ENCODE measurements around the gene DAGLA.
"Not testable (repeated sequence)": the region's sequence is repeated elsewhere in the genome, so short reads cannot be mapped to it uniquely, and the experiment has no call there.

Gene DAGLA

DNA sequence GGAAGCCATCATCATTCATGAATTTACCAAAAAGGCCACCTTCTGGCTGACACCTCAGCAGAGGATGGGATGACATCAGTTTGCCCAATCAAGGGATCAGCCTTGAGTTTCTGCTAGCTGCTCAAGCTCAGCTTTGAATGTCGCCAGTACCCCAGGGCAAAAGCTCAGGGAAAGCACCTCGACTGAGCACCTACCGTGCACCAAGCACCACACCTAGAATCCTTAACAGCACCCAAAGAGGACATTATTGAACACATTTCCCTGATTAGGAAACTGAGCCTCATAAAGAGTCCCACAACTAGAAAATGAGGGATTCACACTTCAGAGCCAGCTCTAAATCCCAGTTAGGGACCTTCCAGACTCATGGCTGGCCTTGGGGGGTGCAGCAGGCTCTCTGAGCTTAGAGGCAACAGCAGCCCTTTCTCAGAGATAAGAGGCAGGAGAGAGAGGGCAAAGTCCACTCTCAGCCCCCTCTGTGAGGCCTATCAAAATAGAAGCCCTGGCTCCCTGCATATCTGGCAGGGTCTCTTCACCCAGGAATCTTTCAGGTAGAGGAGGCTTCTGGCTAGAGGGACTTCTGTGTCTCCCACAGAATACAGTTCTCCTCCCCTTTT lies 13.4 kb upstream of the DAGLA start:
- DNase-seq (ENCODE audit: low read depth): no peak

DNA sequence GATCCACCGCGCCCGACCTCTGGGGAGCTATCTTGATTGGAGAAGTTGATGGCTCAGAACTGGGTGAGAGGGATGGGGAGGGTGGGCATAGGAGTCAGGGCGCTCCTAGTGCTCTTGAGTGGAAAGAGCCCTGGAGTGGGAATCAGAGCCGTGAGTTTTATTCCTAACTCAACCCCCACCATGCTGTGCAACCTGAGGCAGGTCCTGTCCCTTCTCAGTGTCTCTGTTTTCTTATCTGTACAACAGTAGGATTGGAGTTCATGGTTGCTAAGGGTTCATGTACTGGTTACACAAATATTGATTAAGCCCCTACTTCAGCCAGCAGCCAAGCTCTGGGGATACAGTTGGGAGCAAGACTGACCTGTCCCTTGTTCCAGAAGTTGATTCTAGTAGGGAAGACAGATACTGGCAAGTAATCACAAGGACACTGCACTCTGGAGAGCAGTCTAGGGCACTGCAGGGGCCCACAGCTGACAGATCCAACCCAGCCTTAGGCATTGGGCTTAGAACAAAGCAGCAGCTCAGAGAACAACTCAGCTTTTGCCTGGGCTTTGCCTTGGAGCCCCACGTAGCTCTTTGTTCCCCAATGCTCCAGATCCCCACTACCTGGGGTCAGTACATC lies 12.4 kb upstream of the DAGLA start:
- DNase-seq (ENCODE audit: low read depth): no peak

DNA sequence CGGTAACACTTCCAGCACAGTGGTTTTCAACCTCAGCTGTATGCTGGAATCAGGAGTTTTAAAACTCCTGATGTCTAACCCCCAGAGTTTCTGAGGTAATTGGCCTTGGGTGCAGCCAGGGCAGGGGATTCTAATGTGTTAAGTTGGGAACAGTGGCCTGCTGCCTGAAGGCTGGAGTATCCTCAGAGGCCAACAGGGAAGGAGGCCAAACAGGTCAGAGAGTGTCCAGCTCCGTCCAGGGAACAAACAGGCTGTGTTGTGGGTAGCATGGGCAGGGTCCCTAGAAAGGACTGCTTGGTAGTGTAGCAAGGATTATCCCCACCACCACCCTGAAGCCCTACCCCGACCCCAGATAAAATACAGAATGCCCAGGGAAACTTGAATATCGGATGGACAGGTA lies 10.8 kb upstream of the DAGLA start:
- DNase-seq (ENCODE audit: low read depth): no peak

DNA sequence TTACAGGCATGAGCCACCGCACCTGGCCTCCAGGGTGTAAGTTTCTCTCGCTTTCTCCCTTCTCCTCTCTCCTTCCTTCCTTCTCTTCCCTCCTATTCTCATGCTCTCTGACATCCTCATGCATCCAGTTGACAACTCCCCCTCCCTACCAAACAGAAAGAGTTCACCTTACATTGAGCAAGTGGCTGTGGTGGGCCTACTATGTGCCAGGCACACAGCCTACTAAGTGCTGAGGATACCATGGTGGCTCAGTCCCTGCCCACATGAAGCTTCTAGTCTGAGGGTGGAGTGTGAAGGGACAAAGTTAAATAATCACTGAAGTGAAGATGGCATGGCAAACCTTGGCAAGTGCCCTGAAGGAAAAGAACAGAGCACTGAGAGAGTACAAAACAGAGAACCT lies 9.6 kb upstream of the DAGLA start:
- no peak for DNase-seq (ENCODE audit: low read depth)

DNA sequence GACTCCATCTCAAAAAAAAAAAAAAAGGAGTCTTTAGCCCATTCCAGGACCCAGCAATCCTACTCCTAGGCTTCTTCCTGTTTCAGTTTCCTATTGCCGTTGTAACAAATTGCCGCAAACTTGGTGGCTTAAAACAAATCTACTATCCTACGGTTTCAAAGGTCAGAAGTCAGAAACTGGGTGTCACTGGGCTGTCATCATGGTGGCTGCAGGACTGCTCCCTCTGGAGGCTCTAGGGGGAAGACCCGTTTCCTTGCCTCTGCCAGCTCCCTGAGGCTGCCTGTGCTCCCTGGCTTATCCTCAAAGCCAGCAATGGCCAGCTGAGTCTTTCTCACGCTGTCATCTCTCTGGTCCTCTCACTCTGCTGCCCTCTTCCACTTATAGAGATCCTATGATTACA lies 8.7 kb upstream of the DAGLA start:
- DNase-seq (ENCODE audit: low read depth): no peak

DNA sequence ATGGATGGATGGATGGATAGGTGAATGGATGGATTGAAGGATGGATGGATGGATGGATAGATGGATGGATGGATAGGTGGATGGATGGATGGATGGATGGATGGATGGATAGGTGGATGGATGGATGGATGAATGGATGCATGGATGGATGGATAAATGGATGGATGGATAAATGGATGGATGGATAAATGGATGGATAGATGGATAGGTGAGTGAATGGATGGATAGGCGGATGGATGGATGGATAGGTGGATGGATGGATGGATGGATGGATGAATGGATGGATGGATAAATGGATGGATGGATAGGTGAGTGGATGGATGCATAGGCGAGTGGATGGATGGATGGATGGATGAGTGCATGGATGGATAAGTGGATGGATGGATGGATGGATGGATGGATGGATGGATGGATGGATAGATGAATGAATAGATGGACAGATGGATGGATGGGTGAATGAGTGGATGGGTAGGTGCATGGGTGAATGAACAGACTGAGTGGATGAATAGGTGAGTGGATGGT lies 6.2 kb upstream of the DAGLA start:
- DNase-seq (ENCODE audit: low read depth): not testable (repeated sequence)

DNA sequence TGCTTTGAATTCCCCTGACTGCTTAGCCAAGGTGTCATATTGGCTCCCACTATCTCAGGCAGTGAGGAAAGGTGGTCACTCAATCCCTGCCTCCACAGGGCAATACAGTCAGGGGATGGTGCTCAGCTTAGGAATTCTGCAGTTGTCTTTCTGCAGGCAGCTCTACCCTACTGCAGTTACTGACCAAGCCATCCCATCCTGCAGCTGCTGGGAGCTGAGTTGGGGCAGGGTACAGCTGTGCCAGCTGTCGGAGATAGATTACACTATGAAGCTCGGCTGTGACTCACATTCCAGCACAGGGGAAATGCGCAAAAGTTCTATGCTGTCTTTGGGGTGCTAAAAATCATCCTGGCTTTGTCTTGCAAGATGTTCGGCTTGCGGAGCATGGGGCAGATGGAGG lies 4.4 kb upstream of the DAGLA start:
- no peak for DNase-seq (ENCODE audit: low read depth)

DNA sequence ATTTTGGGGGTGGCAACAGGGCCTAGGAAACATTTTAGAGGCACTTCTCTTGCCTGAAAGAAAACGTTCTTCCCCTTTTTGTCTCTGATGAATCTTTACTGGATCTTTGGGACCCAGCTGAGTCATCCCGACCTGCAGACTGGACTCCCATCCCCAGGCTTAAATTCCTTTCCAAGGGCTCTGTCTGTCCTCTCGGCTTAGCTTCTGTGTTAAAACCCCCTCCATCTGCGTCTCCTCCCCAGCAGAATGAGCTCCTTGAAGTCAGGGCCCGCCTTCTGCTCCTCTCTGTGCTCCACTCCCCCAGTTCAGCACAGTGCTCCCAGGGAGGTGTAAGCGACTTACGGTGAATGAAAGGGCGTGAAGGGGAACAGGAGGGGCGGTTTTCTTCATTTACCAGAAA lies 895 bp upstream of the DAGLA start:
- DNase-seq (ENCODE audit: low read depth): no peak

DNA sequence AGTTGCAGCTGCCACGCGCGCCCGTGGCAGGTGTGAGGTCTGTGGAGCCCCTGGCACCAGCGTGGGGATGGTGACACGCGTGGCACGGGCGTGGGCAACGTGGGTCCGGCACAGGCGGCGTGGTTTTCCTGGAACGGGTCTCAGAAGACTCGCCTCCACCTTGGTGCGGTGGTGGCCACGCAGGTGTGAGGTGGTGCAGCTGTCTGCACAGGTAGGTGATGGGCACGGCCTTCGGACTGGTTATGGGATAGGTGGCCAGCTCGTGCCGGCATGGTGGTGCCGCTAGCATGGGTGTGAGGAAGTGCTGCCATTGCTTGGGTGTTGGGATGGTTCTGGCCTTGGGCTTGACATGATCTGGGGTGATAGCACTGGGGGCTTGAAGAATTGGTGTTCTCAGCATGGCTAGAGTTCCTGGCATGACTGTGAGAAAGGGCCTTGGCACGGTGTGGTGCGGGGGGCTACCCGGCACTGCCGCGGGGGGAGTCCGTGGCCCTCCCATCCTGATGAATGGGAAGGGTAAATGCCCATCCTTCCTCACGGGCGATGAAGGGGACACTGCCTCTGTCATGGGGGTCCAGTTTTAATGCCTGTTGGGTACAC lies 531 bp downstream of the DAGLA start:
- no peak for DNase-seq (ENCODE audit: low read depth)

DNA sequence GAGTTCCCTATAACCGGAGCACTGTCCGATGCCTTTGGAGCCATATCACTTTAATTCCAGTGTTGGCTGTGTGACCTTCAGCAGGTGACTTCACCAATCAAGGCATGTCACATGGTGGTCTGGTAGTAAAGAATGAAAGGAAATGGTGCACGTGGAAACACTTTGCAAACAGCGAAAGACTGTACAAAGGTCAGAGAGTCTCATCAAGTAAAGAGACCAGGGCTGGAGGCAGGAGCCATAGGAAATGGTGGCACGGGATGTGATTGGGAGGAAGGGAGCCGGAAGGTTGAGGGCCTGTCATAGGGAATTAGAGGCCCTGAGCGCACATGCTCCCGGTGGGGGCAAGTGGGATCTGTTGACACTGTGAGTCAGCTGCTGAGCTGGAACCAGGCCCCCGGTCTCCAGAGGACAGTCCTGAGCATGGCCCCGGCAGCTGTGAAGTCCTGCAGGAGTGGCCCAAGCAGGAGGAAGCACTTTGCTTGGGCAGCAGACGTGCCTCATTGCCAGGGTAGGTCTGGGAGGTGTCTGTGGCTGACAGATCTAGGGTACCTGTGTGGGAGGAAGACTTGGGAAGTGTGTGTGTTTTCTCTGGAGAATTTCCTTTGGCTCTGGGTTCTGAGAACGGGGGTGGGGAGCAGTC lies 2.0 kb downstream of the DAGLA start:
- DNase-seq (ENCODE audit: low read depth): no peak

DNA sequence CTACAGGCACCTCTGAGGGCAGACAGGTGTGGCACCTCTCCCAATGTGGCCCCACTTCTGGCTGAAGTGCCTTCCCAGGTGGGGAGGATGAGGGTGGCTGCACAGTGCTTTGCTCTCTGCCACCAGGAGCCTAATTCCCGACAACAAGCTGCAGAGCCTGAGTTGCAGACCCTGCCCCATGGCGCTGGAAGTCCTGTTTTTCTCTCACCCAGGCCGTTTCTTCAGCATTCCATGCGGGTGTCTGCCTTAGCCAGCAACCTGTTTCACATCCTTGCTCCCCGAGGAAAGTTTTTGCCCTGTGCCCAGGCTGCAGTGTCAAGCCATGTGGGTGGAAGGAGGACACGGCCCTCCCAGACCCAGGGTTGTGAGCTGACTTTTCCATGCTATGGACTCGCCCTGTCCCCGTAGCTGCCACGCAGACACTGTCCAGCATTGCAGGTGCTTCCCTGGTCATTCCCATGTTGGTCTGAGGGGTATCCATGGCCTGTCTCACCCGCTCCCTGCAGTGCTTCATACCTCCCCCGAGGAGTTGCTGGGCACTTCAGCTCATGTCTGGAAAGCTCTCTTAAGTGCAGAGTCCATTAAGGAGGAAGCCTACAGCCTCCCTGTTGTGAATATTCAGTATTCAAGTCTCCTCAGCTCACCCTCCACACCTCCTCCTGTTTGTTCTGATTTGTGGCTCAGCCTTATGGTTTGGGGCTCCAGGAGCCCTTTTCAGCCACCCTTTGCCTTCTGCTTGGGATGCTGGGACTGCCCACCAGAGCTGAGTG lies 2.9 kb downstream of the DAGLA start:
- DNase-seq (ENCODE audit: low read depth): no peak

DNA sequence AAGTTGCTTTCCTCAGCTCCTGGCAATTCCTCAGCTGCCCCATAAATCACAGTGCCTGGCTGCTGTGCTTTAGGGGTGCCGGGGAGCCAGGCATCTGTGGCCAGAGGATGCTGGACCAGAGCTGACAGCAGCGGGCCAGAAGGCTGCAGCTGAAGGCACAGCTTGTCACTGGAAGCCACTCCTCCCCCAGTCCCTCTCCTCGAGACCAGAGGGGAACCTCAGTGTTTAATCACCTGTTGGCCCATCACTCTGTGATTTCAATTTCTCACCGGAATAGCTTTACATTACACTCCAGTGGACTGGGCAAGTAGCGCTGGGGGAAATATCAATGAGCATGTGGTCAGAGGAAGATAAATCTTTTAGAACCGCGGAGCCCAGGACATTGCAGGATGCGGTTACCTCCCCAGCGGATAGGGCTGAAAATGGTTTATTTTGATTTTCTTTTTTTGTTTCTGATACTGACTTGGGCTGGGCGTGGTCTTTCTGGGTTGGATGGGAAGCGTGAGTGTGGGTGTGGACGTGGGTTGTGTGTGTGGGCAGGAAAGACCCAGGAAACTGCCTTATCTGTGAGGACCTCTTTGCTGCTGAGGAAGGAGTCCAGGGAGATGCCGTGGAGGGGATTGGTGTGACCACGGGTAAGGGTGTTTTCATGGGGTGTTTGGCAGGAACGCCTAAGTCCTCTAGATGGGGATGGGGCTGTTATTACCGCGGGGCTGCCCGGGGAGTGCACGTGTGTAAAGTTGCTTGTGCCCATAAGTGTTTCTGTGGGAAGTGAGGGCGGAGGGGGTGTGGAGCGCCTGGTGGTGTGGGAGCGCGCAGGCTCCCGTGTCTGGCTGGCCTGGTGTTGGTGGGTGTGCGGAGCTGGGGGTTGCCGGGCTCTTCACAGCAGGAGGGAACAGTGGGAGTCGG lies 4.0 kb downstream of the DAGLA start:
- DNase-seq (ENCODE audit: low read depth): no peak

DNA sequence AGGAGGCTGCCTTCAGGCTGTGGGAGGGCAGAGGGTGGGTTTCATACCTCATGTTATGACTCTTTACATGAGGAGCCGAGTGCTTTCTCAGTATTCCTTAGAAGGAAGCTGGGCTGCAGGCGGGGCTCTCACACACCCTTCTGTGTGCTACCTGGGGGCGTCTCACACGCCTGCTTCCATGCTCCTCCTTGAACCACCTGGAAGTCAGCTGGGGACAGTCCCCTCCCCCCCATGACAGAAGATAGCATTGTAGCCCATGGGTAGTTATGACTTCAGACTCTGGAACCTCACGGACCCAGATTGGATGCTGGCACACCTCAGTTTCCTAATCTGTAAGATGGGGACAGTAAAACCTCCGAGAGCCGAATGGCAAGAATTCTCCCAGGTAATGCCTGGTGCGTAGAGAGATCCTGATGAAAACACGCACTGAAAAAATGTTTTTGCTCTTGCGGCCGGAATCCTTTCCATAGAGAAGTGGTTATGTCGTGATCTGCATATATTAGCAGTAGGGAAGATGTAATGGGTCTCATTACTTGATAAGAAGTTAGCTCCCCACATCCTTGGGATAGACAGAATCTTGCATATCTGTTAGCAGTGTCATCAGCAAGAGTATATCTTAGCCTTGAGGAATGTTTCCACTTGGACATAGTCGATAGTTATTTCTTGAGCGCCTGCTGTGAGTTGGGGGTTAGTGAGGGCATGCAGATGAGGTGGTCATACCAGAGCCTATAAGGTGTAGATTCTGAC lies 4.9 kb downstream of the DAGLA start:
- DNase-seq (ENCODE audit: low read depth): no peak

DNA sequence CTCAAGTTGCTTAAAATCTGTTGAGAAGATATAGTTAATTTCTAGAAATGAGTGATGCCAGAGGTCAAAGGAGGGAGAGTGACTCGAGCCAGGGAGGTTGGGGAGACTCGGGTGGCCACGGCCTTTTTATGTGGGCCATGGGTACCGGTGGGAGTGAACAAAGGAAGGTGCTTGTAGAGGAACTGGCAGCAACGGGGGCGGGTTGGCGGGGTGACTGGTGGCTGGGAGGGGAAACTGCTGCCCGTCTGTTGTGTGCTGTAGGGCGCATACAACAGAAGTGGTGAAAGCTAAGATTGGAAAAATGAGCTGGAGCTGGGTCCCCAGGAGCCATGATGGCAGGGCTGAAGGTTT lies 5.4 kb downstream of the DAGLA start:
- DNase-seq (ENCODE audit: low read depth): no peak

DNA sequence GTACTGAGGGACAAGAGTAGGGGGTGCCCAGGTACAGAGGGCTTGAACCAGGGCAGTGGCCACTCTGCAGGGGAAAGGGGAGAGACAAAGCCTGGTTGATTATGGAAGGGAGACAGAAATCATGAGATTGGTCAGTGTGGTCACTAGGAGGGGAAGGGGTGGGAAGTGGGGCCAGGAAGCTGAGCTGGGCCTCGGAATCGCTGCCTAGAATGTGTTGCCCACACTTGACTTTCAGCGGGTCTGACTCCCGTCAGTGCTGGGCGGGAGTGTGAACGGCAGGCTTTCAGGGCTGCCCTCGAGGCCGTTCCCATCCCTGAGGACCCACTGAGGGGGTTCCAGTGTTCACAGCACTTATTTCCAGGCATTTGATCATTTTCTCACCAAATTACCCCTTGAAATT lies 5.9 kb downstream of the DAGLA start:
- DNase-seq (ENCODE audit: low read depth): no peak

DNA sequence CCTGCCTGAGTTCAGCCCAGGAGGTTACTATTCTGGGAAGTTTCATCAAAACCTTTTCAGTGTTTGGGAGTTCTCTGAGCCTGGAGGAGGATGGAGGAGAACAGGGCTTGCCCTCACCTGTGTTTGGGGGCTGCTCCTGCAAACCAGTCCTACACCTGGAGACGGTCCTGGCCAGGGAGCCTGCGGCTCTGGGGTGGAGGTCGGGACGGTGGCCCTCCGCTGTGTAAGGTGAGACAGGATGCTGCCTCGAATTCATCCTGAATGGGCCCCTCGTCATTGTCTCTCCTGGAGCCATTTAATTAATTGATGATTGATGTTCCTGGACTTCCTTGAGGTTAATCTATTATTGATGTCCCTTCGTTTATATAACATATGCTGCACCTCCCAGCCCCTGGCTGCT lies 6.3 kb downstream of the DAGLA start:
- no peak for DNase-seq (ENCODE audit: low read depth)

DNA sequence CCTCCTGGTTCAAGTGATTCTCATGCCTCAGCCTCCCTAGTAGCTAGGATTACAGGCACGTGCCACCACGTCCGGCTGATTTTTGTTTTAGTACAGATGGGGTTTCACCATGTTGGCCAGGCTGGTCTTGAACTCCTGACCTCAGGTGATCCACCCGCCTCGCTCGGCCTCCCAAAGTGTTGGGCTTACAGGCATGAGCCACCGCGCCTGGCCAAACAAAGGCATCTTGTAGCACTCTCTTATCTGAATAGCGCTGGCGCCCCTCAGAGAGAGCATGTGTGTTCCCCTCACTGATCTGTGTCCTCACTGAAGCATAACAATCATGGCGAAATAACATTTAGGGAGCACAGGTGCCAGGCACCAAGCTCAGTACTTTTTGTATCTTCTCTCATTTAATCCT lies 7.2 kb downstream of the DAGLA start:
- DNase-seq (ENCODE audit: low read depth): no peak

DNA sequence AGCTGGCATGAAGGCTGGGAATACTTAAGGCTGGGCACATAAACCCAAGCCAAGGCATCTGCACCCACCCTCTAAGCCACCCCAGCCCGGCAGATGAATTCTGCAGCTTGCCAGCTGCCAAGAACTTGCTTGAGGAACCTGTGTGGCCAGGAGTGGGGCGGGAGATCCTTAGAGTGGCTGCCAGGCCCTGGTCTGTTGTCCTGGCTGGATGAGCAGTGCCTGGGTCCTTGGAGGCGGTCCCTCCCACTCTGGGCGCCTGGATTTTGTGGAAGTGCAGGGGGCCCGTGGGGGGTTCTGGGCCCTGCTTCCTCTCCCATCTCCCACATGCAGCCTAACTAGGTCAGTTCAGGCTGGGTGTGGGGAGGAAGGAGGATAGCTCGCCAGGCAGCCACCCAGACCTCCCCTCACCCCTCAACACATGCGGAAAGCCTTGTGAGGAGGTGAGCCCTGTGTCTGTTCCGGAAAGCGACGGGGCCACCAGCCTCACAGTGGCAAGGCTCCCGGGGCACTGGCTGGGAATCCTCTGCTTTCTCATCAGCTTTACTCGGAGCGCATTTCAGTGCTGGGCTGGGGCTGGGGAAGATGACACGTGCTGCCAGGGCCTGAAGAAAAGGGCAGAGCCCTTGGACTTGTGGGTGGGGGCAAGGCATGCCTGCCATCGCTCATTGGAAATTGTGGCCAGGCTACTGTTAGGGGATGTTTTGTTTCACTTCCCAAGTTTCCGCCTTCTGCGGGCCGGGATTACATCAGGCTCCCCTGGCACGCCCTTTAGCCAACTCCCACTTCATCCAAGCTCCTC lies 8.4 kb downstream of the DAGLA start:
- no peak for DNase-seq (ENCODE audit: low read depth)

DNA sequence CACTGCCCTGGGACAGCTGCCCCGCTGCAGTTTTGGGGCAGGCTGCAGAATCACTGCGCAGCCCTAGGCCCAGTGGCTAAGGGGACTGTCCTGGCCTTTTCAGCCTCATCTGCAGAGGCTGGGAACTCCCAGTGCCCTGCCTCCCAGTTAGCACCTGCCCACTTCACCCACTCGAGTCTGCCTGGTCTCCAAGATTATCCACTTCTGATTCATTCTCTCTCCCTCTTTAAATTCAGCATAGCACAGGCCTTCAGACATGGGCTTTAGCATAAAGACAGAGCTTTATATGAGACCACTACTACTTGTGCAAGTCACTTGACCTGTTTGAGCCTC lies 8.9 kb downstream of the DAGLA start:
- DNase-seq (ENCODE audit: low read depth): no peak

Measured in activated T-helper 1 cell treated with Interleukin-2 at 50 U/mL for 16 hours (primary cell).